Sigmoid colon (tissue), 4 donors: ENCODE results near the gene CARD10.

Experiments
- CTCF ChIP-seq, 4 experiments: fragments of 450-650 bp in 3 of 4; fragments of 200-600 bp in 1 of 4; IDR thresholded peaks; one replicate each; pipeline ENCODE4 v1.5.1; 2016 to 2019; ENCODE audit warnings: antibody characterized with exemption in 4 of 4, mild to moderate bottlenecking in 3 of 4, moderate library complexity in 2 of 4
- EP300 ChIP-seq, 4 donors: sonication (generic); formaldehyde crosslinking; IDR thresholded peaks; one replicate each; pipeline ENCODE4 v1.6.1; 2017; ENCODE audit warnings: antibody characterized with exemption in 4 of 4
- POLR2A ChIP-seq, 2 donors: fragments of 450-650 bp; IDR thresholded peaks; one replicate each; pipeline ENCODE4 v1.6.1; 2016; ENCODE audit warnings: antibody characterized with exemption in 2 of 2, mild to moderate bottlenecking in 2 of 2, moderate library complexity in 2 of 2
- POLR2AphosphoS5 ChIP-seq, 4 donors: sonication (generic); formaldehyde crosslinking; IDR thresholded peaks; one replicate each; pipeline ENCODE4 v1.6.1; 2017; ENCODE audit warnings: antibody characterized with exemption in 4 of 4

GRCh38 chr22:37568012-37568411 lies 48.8 kb upstream of the CARD10 start:
- no peak for TF ChIP-seq CTCF (IDR thresholded peaks at IDR 0.05)
- TF ChIP-seq POLR2AphosphoS5 (IDR thresholded peaks at IDR 0.05), result no peak
- no peak for TF ChIP-seq POLR2A (IDR thresholded peaks at IDR 0.05)
- no peak for TF ChIP-seq EP300 (IDR thresholded peaks at IDR 0.05)
